Progenitor cell of endocrine pancreas (in vitro differentiated cells): Measurements from ENCODE around the gene RALGPS2. TPM values are rescaled to one million over a fixed set of nuclear protein-coding genes. Genes with fewer than 3 reads are reported as not detected.

ENCODE experiments used
- DNase-seq: peaks from one replicate; pipeline ENCODE4 v3.0.0; 2021; ENCODE audit warnings: low spot score; ENCODE audit not compliant: unreplicated experiment
- H3K27ac Mint-ChIP-seq: 2 replicates; pipeline ENCODE4 v1.8.0; 2021; ENCODE audit warnings: mild to moderate bottlenecking, moderate library complexity, mixed read lengths
- H3K27me3 Mint-ChIP-seq: 2 replicates; pipeline ENCODE4 v1.8.0; 2021; ENCODE audit warnings: mixed read lengths
- H3K36me3 Mint-ChIP-seq: 2 replicates; pipeline ENCODE4 v1.8.0; 2022; ENCODE audit warnings: mixed read lengths; ENCODE audit not compliant: insufficient read depth
- H3K4me1 Mint-ChIP-seq: 2 replicates; pipeline ENCODE4 v1.8.0; 2021; ENCODE audit warnings: low read depth, mixed read lengths
- H3K4me3 Mint-ChIP-seq: 2 replicates; pipeline ENCODE4 v1.8.0; 2021; ENCODE audit warnings: low read depth, mild to moderate bottlenecking, moderate library complexity, mixed read lengths
- H3K9me3 Mint-ChIP-seq: 2 replicates; pipeline ENCODE4 v1.8.0; 2021; ENCODE audit warnings: low read depth, mixed read lengths
- total RNA-seq: library from RNA; stranded (reverse); gene quantifications from 2 replicates; pipeline ENCODE4 v1.2.1, GENCODE V29; 2021
- TF ChIP-seq, protein P1 (sequence below): fragments of 200-600 bp; sonication (generic); IDR thresholded peaks from one replicate; pipeline ENCODE4 v1.5.0; 2021; ENCODE audit warnings: antibody characterized with exemption, mild to moderate bottlenecking; ENCODE audit not compliant: unreplicated experiment

Gene RALGPS2
- total RNA-seq, 1 donor from 2014 or later, result 58.9 TPM

DNA sequence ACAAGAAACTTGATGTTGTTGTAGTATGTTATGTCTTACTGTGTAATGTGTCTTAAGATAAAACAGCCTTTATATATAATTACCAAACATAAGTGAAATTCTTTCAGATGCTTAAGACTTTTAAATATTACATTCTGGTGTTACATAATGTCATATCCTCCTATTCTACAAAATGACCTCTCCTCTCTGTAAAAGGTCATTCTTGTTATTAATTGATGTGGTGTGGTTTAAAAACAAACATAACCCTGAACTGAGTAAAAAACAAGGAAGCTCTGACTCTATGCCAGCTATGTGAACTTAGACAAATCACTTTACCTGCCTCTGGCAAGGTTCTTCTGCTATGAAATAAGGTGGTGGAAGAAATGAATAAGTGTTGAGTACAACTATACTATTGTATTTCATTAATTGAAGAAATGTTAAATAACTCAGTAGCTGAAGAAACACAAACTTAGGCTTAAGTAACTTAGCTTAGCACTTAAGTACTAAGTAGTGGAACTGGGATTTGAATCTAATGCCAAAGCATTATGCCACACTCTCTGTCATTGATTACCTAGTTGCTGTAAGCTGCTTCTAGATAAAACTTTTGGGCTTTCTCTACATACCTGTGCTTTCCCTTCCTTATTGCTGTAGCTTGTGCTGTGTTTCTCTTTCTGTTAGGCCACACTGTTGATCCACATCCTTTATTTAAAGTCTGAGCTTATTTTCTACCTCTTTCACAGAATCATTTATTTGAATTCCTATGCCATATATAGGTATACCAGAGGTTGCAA, 146.7 kb downstream of the RALGPS2 start:
- peaks cover 24% of the 10 kb centered on the region for H3K4me1 Mint-ChIP-seq
- TF ChIP-seq, protein P1, sequence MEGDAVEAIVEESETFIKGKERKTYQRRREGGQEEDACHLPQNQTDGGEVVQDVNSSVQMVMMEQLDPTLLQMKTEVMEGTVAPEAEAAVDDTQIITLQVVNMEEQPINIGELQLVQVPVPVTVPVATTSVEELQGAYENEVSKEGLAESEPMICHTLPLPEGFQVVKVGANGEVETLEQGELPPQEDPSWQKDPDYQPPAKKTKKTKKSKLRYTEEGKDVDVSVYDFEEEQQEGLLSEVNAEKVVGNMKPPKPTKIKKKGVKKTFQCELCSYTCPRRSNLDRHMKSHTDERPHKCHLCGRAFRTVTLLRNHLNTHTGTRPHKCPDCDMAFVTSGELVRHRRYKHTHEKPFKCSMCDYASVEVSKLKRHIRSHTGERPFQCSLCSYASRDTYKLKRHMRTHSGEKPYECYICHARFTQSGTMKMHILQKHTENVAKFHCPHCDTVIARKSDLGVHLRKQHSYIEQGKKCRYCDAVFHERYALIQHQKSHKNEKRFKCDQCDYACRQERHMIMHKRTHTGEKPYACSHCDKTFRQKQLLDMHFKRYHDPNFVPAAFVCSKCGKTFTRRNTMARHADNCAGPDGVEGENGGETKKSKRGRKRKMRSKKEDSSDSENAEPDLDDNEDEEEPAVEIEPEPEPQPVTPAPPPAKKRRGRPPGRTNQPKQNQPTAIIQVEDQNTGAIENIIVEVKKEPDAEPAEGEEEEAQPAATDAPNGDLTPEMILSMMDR, result no peak
- H3K36me3 Mint-ChIP-seq, result peaks cover 5% of the 10 kb centered on the region
- DNase-seq, result no peak
- no peaks in the 10 kb centered on the region for H3K9me3 Mint-ChIP-seq
- H3K27ac Mint-ChIP-seq, result no peak overlapping the region
- no peak overlapping the region for H3K4me3 Mint-ChIP-seq
- no peaks in the 10 kb centered on the region for H3K27me3 Mint-ChIP-seq

DNA sequence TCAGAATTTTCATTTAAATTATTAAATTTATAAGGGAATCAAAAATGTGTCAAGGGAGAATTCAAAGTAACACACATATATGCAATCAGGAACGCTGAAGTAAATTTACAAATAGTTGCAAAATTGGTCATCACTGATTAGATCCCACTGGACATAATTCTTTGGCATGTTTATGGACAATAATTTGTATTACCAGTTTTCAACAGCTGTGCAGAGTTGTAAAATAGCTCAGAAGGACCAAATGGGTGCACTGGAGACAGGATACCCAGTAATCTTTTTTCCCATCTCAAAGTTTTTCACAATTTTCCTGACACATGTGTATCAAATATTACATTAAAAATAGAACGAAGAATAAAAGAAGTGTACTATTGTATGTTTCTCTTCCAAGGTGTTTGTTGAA, 149.9 kb downstream of the RALGPS2 start:
- H3K4me1 Mint-ChIP-seq, result peaks cover 19% of the 10 kb centered on the region
- H3K9me3 Mint-ChIP-seq, result no peaks in the 10 kb centered on the region
- TF ChIP-seq, protein P1, result no peak
- H3K4me3 Mint-ChIP-seq, result no peak overlapping the region
- no peak for DNase-seq
- H3K27me3 Mint-ChIP-seq, result no peaks in the 10 kb centered on the region
- no peak overlapping the region for H3K27ac Mint-ChIP-seq
- peaks cover 5% of the 10 kb centered on the region for H3K36me3 Mint-ChIP-seq

DNA sequence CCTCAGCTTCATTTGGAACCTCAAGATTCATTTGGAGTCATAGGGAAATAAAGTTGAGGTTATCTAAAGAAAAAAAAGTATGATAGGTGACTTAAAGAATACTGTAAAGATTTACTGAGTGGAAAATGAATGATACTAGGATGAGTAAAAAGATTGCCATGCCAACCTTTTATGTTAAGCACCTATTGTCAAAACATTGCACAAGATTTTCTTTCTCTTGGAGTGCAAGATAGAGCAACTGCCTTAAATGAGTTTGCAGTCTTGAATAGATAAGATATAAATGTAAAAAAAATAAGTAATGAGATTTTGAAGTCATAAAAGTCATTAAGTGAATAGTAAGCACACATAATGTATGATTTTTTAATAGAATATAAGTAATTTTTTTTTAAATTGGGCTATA, 150.9 kb downstream of the RALGPS2 start:
- Mint-ChIP-seq H3K9me3 (no peaks in the 10 kb centered on the region), H3K27me3 (no peaks in the 10 kb centered on the region), H3K4me3 (no peak overlapping the region), H3K36me3 (peaks cover 7% of the 10 kb centered on the region), H3K4me1 (peaks cover 11% of the 10 kb centered on the region), H3K27ac (no peak overlapping the region)
- TF ChIP-seq, protein P1, result no peak
- no peak for DNase-seq

DNA sequence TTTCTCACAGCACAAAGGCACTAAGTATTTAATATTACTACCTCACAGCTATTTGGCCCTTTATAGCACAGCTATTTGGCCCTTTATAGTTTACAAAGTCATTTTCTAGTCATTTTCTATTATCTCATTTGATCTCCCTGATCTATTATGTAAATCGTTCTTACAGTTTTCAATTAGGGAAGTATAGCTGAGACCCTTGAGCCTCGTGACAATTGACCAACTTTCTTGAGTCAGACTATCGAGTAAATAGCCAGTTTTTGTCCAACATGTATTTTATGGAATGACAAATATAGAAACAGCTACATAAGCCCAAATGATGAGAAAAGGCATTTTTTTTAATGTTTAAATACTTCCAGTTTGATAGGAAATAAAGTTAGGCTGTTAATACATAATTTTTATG, 152.9 kb downstream of the RALGPS2 start:
- Mint-ChIP-seq H3K4me1 (peaks cover 2% of the 10 kb centered on the region), H3K27me3 (no peaks in the 10 kb centered on the region), H3K27ac (no peak overlapping the region), H3K36me3 (peaks cover 9% of the 10 kb centered on the region), H3K4me3 (no peak overlapping the region), H3K9me3 (no peaks in the 10 kb centered on the region)
- DNase-seq, result no peak
- TF ChIP-seq, protein P1, result no peak

DNA sequence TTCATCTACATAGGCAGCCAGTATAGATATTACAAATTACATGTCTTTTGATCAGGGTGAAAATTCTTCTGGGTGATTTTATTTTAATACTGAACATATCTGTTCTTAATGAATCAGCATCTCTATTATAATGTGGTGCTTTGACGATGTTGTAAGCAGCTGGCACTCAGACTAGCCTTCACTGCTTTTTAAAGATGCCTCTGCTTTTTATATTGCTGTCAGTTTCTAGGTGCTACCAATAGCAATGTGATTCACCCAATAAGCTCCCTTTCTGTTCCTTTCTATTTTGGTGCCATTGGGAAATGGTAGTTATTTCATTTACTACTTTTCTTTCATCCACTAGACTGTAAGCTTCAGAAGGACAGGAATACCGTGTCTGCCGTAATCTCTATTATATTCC, 156.9 kb downstream of the RALGPS2 start:
- H3K9me3 Mint-ChIP-seq, result no peaks in the 10 kb centered on the region
- H3K4me1 Mint-ChIP-seq, result no peaks in the 10 kb centered on the region
- H3K36me3 Mint-ChIP-seq, result peaks cover 14% of the 10 kb centered on the region
- TF ChIP-seq, protein P1, result no peak
- H3K4me3 Mint-ChIP-seq, result no peak overlapping the region
- no peak overlapping the region for H3K27ac Mint-ChIP-seq
- no peak for DNase-seq
- no peaks in the 10 kb centered on the region for H3K27me3 Mint-ChIP-seq
